Fibroblast of lung (primary cell): Measurements from ENCODE around the gene CAB39L. TPM values are rescaled to one million over a fixed set of nuclear protein-coding genes. Genes with fewer than 3 reads are reported as not detected.

Source experiments
- DNase-seq, 2 donors: peaks; one replicate each; pipeline versions ENCODE4 v3.0.0 to v3.0.0-alpha.2; 2010; ENCODE audit warnings: low read depth in 2 of 2
- H2AFZ ChIP-seq: 2 replicates; pipeline ENCODE4 v1.5.1; 2012; ENCODE audit warnings: low read length, control low read depth, inconsistent platforms
- H3K27ac ChIP-seq: 2 replicates; pipeline ENCODE4 v1.5.1; 2011; ENCODE audit warnings: low read length, control low read depth; ENCODE audit not compliant: insufficient read depth
- H3K27me3 ChIP-seq: 2 replicates; pipeline ENCODE4 v1.5.1; 2011; ENCODE audit warnings: mild to moderate bottlenecking, low read length; ENCODE audit not compliant: control insufficient read depth, insufficient read depth
- H3K36me3 ChIP-seq: 2 replicates; pipeline ENCODE4 v1.5.1; 2011; ENCODE audit warnings: low read length; ENCODE audit not compliant: control insufficient read depth, insufficient read depth
- H3K4me1 ChIP-seq: 2 replicates; pipeline ENCODE4 v1.5.1; 2011; ENCODE audit warnings: low read length; ENCODE audit not compliant: control insufficient read depth, insufficient read depth; ENCODE audit errors: extremely low read depth
- H3K4me2 ChIP-seq: 2 replicates; pipeline ENCODE4 v1.5.1; 2011; ENCODE audit warnings: low read length, control low read depth; ENCODE audit not compliant: insufficient read depth; ENCODE audit errors: extremely low read depth
- H3K4me3 ChIP-seq, 4 experiments: fragments of 200-600 bp in 1 of 4; sonication (generic) in 1 of 4; replicated peaks in 1 of 4; 2 replicates each; pipeline ENCODE4 v1.5.1; 2011 to 2016; ENCODE audit warnings: low read length in 4 of 4, low read depth in 3 of 4, mild to moderate bottlenecking in 3 of 4, control low read depth in 2 of 4, inconsistent platforms in 1 of 4, mixed read lengths in 1 of 4; ENCODE audit not compliant: insufficient read depth in 1 of 4; ENCODE audit errors: control extremely low read depth in 1 of 4
- H3K79me2 ChIP-seq: 2 replicates; pipeline ENCODE4 v1.5.1; 2012; ENCODE audit warnings: mild to moderate bottlenecking, low read length, inconsistent platforms; ENCODE audit not compliant: control insufficient read depth, insufficient read depth
- H3K9ac ChIP-seq: 2 replicates; pipeline ENCODE4 v1.5.1; 2011; ENCODE audit warnings: mild to moderate bottlenecking, low read length, control low read depth; ENCODE audit not compliant: insufficient read depth
- H3K9me3 ChIP-seq: 2 replicates; pipeline ENCODE4 v1.5.1; 2012; ENCODE audit warnings: low read depth, low read length; ENCODE audit not compliant: control insufficient read depth, insufficient read depth
- H4K20me1 ChIP-seq: 2 replicates; pipeline ENCODE4 v1.5.1; 2011; ENCODE audit warnings: low read length; ENCODE audit not compliant: control insufficient read depth, insufficient read depth; ENCODE audit errors: extremely low read depth
- CTCF ChIP-seq, 2 donors: IDR thresholded peaks in 1 of 2; conservative IDR thresholded peaks in 1 of 2; 1 replicate in 1 of 2; 2 replicates in 1 of 2; pipeline ENCODE4 v1.5.1; 2011 to 2012; ENCODE audit warnings: low read length in 2 of 2, control low read depth in 1 of 2, inconsistent platforms in 1 of 2, low read depth in 1 of 2, mild to moderate bottlenecking in 1 of 2
- EZH2 ChIP-seq: IDR thresholded peaks from 2 replicates; pipeline ENCODE4 v1.5.1; 2012; ENCODE audit warnings: low read length, control low read depth, mild to moderate bottlenecking; ENCODE audit errors: missing control alignments
- polyA plus RNA-seq, 2 donors: library from polyadenylated mRNA; depleted of rRNA in 1 of 2; stranded (reverse) in 1 of 2; unstranded in 1 of 2; fragments of >200 nt; gene quantifications; 2 replicates each; pipeline ENCODE4 v1.2.1, GENCODE V29; 2011 to 2012; ENCODE audit warnings: missing spikeins in 1 of 2
- total RNA-seq: library from RNA; depleted of rRNA; stranded (reverse); fragments of >200 nt; gene quantifications from 2 replicates; pipeline ENCODE4 v1.2.1, GENCODE V29; 2014

Gene CAB39L
- total and polyA plus RNA-seq, 2 donors (not counting 1 experiment from before 2014, with no cell fraction given), result 9.4 to 13.0 TPM

GRCh38 chr13:49308097-49308875, 135.6 kb downstream of the CAB39L start:
- no peaks in the 10 kb centered on the region for H3K9me3 ChIP-seq
- peak overlapping the region; percentile 85 for H2AFZ ChIP-seq
- H3K4me1 ChIP-seq, result peaks cover 14% of the 10 kb centered on the region
- peak overlapping the region; percentile 74 for H3K27ac ChIP-seq
- DNase-seq, result peak; percentile 55 to 93
- no peaks in the 10 kb centered on the region for H3K36me3 ChIP-seq
- H3K9ac ChIP-seq, result no peak overlapping the region
- H3K4me2 ChIP-seq, result peak overlapping the region; percentile 75
- H4K20me1 ChIP-seq, result no peaks in the 10 kb centered on the region
- H3K4me3 ChIP-seq, result peak overlapping the region in 1 of 4 experiments; percentile 17
- no peak for TF ChIP-seq EZH2
- no peak for TF ChIP-seq CTCF (conservative IDR thresholded peaks at IDR 0.05 in 1 of 2, IDR thresholded peaks at IDR 0.05 in 1 of 2; ENCODE audit: low read depth in 1 of 2, low read length in 2 of 2)
- H3K27me3 ChIP-seq, result no peaks in the 10 kb centered on the region
- H3K79me2 ChIP-seq, result no peaks in the 10 kb centered on the region

- H3K9me3 ChIP-seq, result no peaks in the 10 kb centered on the region
- DNase-seq, result no peak
- H3K4me1 ChIP-seq, result peaks cover 14% of the 10 kb centered on the region
- no peak overlapping the region for H3K4me2 ChIP-seq
- H3K4me3 ChIP-seq, result no peak overlapping the region
- no peak overlapping the region for H3K27ac ChIP-seq
- no peak overlapping the region for H2AFZ ChIP-seq
- no peaks in the 10 kb centered on the region for H4K20me1 ChIP-seq
- H3K9ac ChIP-seq, result no peak overlapping the region
- no peaks in the 10 kb centered on the region for H3K79me2 ChIP-seq
- H3K36me3 ChIP-seq, result no peaks in the 10 kb centered on the region
- no peaks in the 10 kb centered on the region for H3K27me3 ChIP-seq
- TF ChIP-seq CTCF (conservative IDR thresholded peaks at IDR 0.05 in 1 of 2, IDR thresholded peaks at IDR 0.05 in 1 of 2; ENCODE audit: low read depth in 1 of 2, low read length in 2 of 2) (no peak), EZH2 (no peak)
Observed at GRCh38 chr13:49307365-49307764, 136.5 kb downstream of the CAB39L start.

GRCh38 chr13:49305792-49306425, 138.0 kb downstream of the CAB39L start:
- no peaks in the 10 kb centered on the region for H3K79me2 ChIP-seq
- no peaks in the 10 kb centered on the region for H3K36me3 ChIP-seq
- H4K20me1 ChIP-seq, result no peaks in the 10 kb centered on the region
- H2AFZ ChIP-seq, result no peak overlapping the region
- H3K9ac ChIP-seq, result no peak overlapping the region
- no peak overlapping the region for H3K27ac ChIP-seq
- H3K4me2 ChIP-seq, result no peak overlapping the region
- H3K4me3 ChIP-seq, result no peak overlapping the region
- no peaks in the 10 kb centered on the region for H3K27me3 ChIP-seq
- no peaks in the 10 kb centered on the region for H3K9me3 ChIP-seq
- H3K4me1 ChIP-seq, result peaks cover 14% of the 10 kb centered on the region
- TF ChIP-seq EZH2 (no peak), CTCF (conservative IDR thresholded peaks at IDR 0.05 in 1 of 2, IDR thresholded peaks at IDR 0.05 in 1 of 2; ENCODE audit: low read depth in 1 of 2, low read length in 2 of 2) (no peak)
- no peak for DNase-seq
